Stomach (tissue), 9 donors: ENCODE measurements around the gene ATG5. TPM values are rescaled to one million over a fixed set of nuclear protein-coding genes. Genes with fewer than 3 reads are reported as not detected.

Experiments used
- DNase-seq, 2 donors: peaks; one replicate each; pipeline versions ENCODE4 v3.0.0 to v3.0.0-alpha.2; 2013 to 2019
- H3K27ac ChIP-seq, 5 donors: fragments of 200-600 bp in 4 of 5; sonication (generic) in 4 of 5; one replicate each; pipeline ENCODE4 v1.5.1; 2013 to 2019; ENCODE audit warnings: mild to moderate bottlenecking in 1 of 5, moderate library complexity in 1 of 5
- H3K27me3 ChIP-seq, 3 donors: fragments of 200-600 bp; sonication (generic); one replicate each; pipeline ENCODE4 v1.5.1; 2017 to 2019; ENCODE audit warnings: mixed run types in 1 of 3
- H3K36me3 ChIP-seq, 4 donors: fragments of 200-600 bp; sonication (generic); 1 replicate in 3 of 4; 2 replicates in 1 of 4; pipeline ENCODE4 v1.5.1; 2016 to 2019
- H3K4me1 ChIP-seq, 4 donors: fragments of 200-600 bp; sonication (generic); one replicate each; pipeline ENCODE4 v1.5.1; 2016 to 2019
- H3K4me3 ChIP-seq, 4 donors: fragments of 200-600 bp; sonication (generic) in 3 of 4; one replicate each; pipeline ENCODE4 v1.5.1; 2016 to 2019; ENCODE audit warnings: mild to moderate bottlenecking in 1 of 4
- H3K9me3 ChIP-seq, 4 donors: fragments of 200-600 bp; sonication (generic); one replicate each; pipeline ENCODE4 v1.5.1; 2016 to 2019
- CTCF ChIP-seq, 7 experiments: fragments of 450-650 bp in 4 of 7; fragments of 200-600 bp in 3 of 7; sonication (generic) in 3 of 7; IDR thresholded peaks; one replicate each; pipeline ENCODE4 v1.5.1; 2016 to 2019; ENCODE audit warnings: antibody characterized with exemption in 7 of 7, control low read depth in 2 of 7, mild to moderate bottlenecking in 1 of 7
- EP300 ChIP-seq: sonication (generic); formaldehyde crosslinking; IDR thresholded peaks from one replicate; pipeline ENCODE4 v1.6.1; 2017; ENCODE audit warnings: antibody characterized with exemption
- POLR2A ChIP-seq, 4 donors: fragments of 450-650 bp; IDR thresholded peaks; one replicate each; pipeline ENCODE4 v1.6.1; 2016; ENCODE audit warnings: antibody characterized with exemption in 4 of 4, control low read depth in 2 of 4, mild to moderate bottlenecking in 1 of 4, moderate library complexity in 1 of 4
- POLR2AphosphoS5 ChIP-seq, 3 donors: sonication (generic); formaldehyde crosslinking; IDR thresholded peaks; one replicate each; pipeline ENCODE4 v1.6.1; 2016; ENCODE audit warnings: antibody characterized with exemption in 3 of 3
- WGBS, 5 donors: extraction: QIAGEN DNeasy Blood & Tissue Kit in 3 of 5; methylation state at CpG; one replicate each; pipeline versions ENCODE4 v1.1.5 to v1.1.7; 2013 to 2018; 5-methylcytosine and 5-hydroxymethylcytosine counted together
- intact Hi-C: fragments of 100-400 bp; cut with DNase I; formaldehyde crosslinking; loops from one replicate; pipeline ENCODE4 v1.15.1; 2023; ENCODE audit warnings: low total_unique reads
- polyA plus RNA-seq, 3 donors: library from polyadenylated mRNA; stranded (reverse); fragments of 200-250 nt; gene quantifications; one replicate each; pipeline ENCODE4 v1.2.3, GENCODE V29; 2013
- total RNA-seq, 5 donors: library from RNA; depleted of rRNA; stranded (reverse); fragments of >200 nt; gene quantifications; one replicate each; pipeline versions ENCODE4 v1.1.0 to v1.2.3, GENCODE V29; 2014 to 2016
- donor health status: healthy with polysubstance abuse.
- donor health status: Bipolar disorder and iron deficiency.
- donor health status: healthy.

Gene ATG5
- total and polyA plus RNA-seq, 8 donors, result 12.8 to 89.4 (median 25.5) TPM

- Histone ChIP-seq H3K4me1 (peaks cover 0 to 10% (median 0%) of the 10 kb centered on the region in 4 donors), H3K27me3 (no peaks in the 10 kb centered on the region), H3K4me3 (no peak overlapping the region), H3K27ac (peak overlapping the region; percentile 22 to 89 (median 78)), H3K9me3 (no peaks in the 10 kb centered on the region), H3K36me3 (no peaks in the 10 kb centered on the region)
- intact Hi-C loops, result no loop called here
- no peak for TF ChIP-seq CTCF (IDR thresholded peaks at IDR 0.05)
- TF ChIP-seq POLR2AphosphoS5 (IDR thresholded peaks at IDR 0.05), result no peak
- no peak for TF ChIP-seq POLR2A (IDR thresholded peaks at IDR 0.05)
- TF ChIP-seq EP300, result no peak
- WGBS, 5 donors, result 34 to 49% (median 41%) methylated on average over 7 of the region's 7 CpGs
- DNase-seq, result peak in 1 of 2 donors; percentile 60
Measured at GRCh38 chr6:106163446-106163965, 162.1 kb downstream of the ATG5 start.

GRCh38 chr6:106162921-106163320 is 162.6 kb downstream of the ATG5 start:
- Histone ChIP-seq H3K36me3 (no peaks in the 10 kb centered on the region), H3K4me3 (no peak overlapping the region), H3K9me3 (no peaks in the 10 kb centered on the region), H3K4me1 (peaks cover 0 to 10% (median 0%) of the 10 kb centered on the region in 4 donors), H3K27ac (peak overlapping the region in 3 of 5 donors; percentile 78 to 89 (median 79)), H3K27me3 (no peaks in the 10 kb centered on the region)
- WGBS, 5 donors, result 79 to 96% (median 93%) methylated on average over 4 of the region's 4 CpGs
- DNase-seq, result no peak
- intact Hi-C loops, result no loop called here
- no peak for TF ChIP-seq EP300
- TF ChIP-seq CTCF (IDR thresholded peaks at IDR 0.05), result no peak
- TF ChIP-seq POLR2AphosphoS5 (IDR thresholded peaks at IDR 0.05), result no peak
- no peak for TF ChIP-seq POLR2A (IDR thresholded peaks at IDR 0.05)

GRCh38 chr6:106161893-106162292 is 163.7 kb downstream of the ATG5 start:
- H3K4me1 ChIP-seq, result peaks cover 0 to 10% (median 0%) of the 10 kb centered on the region in 4 donors
- no peak overlapping the region for H3K27ac ChIP-seq
- WGBS, 5 donors, result 86 to 100% (median 96%) methylated on average over 2 of the region's 2 CpGs
- no peaks in the 10 kb centered on the region for H3K36me3 ChIP-seq
- DNase-seq, result no peak
- no peak for TF ChIP-seq POLR2A (IDR thresholded peaks at IDR 0.05)
- no peak for TF ChIP-seq EP300
- TF ChIP-seq POLR2AphosphoS5 (IDR thresholded peaks at IDR 0.05), result no peak
- TF ChIP-seq CTCF (IDR thresholded peaks at IDR 0.05), result no peak
- H3K9me3 ChIP-seq, result no peaks in the 10 kb centered on the region
- intact Hi-C loops, result no loop called here
- no peaks in the 10 kb centered on the region for H3K27me3 ChIP-seq
- no peak overlapping the region for H3K4me3 ChIP-seq

- no peak overlapping the region for H3K27ac ChIP-seq
- TF ChIP-seq EP300 (no peak), POLR2A (IDR thresholded peaks at IDR 0.05) (no peak), CTCF (IDR thresholded peaks at IDR 0.05) (no peak)
- H3K36me3 ChIP-seq, result no peaks in the 10 kb centered on the region
- intact Hi-C loops, result no loop called here
- no peaks in the 10 kb centered on the region for H3K27me3 ChIP-seq
- H3K4me3 ChIP-seq, result no peak overlapping the region
- no peaks in the 10 kb centered on the region for H3K9me3 ChIP-seq
- peaks cover 0 to 10% (median 0%) of the 10 kb centered on the region in 4 donors for H3K4me1 ChIP-seq
- WGBS, 5 donors, result 90 to 95% (median 92%) methylated on average over 3 of the region's 3 CpGs
- DNase-seq, result no peak
Measured at GRCh38 chr6:106161311-106161874, 164.2 kb downstream of the ATG5 start.
